GM12878 (cell line): ENCODE results near the gene PROSER3. TPM values are rescaled to one million over a fixed set of nuclear protein-coding genes. Genes with fewer than 3 reads are reported as not detected.
A peak's percentile ranks its signal among the peaks of the same experiment; 100 is the strongest.

ENCODE experiments used
- ATAC-seq: fragments of 200-7000 bp; cut with Tn5 transposase; 3 replicates; pipeline ENCODE4 v1.9.1; 2020; ENCODE audit warnings: mild to moderate bottlenecking, moderate library complexity
- BruUV-seq: library from RNA; stranded (reverse); fragments of 400-500 nt; replicated peaks from 2 replicates; lab custom pipeline; 2021; lab: Mats Ljungman, UMichigan
- CTCF ChIA-PET: fragments of 300-600 bp; sonication (Branson Sonifier 250); formaldehyde crosslinking; extraction: SDS; loops from one replicate; lab custom pipeline; 2021; ENCODE audit warnings: inconsistent platforms; lab: Yijun Ruan, JAX
- POLR2A ChIA-PET: fragments of 350-600 bp; formaldehyde crosslinking; extraction: SDS; loops from one replicate; lab custom pipeline; 2021; ENCODE audit warnings: inconsistent platforms; lab: Charles Lee
- RAD21 ChIA-PET: fragments of 300-600 bp; sonication (Branson Sonifier 250); formaldehyde crosslinking; loops from one replicate; lab custom pipeline; 2023; ENCODE audit warnings: antibody characterized with exemption; ENCODE audit not compliant: unreplicated experiment; lab: Charles Lee
- SMC1A ChIA-PET: fragments of 300-600 bp; sonication (Branson Sonifier 250); formaldehyde crosslinking; loops from one replicate; lab custom pipeline; 2023; ENCODE audit not compliant: unreplicated experiment, uncharacterized antibody; lab: Charles Lee
- DNase-seq: peaks from one replicate; pipeline ENCODE4 v3.0.0-alpha.2; 2011; ENCODE audit warnings: low read depth, low spot score
- FAIRE-seq: peaks from 3 replicates; lab custom pipeline; 2011; peaks lifted over from hg19 to GRCh38; lab: Jason Lieb, UNC
- H2AFZ ChIP-seq: 2 replicates; pipeline ENCODE4 v1.6.0; 2011; ENCODE audit warnings: low read depth, low read length, control low read depth; ENCODE audit not compliant: control insufficient read depth
- H3K27ac ChIP-seq: 2 replicates; pipeline ENCODE4 v1.5.1; 2011; ENCODE audit warnings: control low read depth; ENCODE audit not compliant: control insufficient read depth, insufficient read depth
- H3K27me3 ChIP-seq, 2 experiments: replicated peaks in 1 of 2; 2 replicates each; pipeline versions ENCODE4 v1.6.0 to v1.6.1; 2011; ENCODE audit warnings: low read length in 1 of 2; ENCODE audit not compliant: control insufficient read depth in 2 of 2, insufficient read depth in 2 of 2
- H3K36me3 ChIP-seq, 2 experiments: 2 replicates each; pipeline ENCODE4 v1.5.1; 2011; ENCODE audit warnings: low read length in 1 of 2; ENCODE audit not compliant: control insufficient read depth in 2 of 2, insufficient read depth in 2 of 2
- H3K4me1 ChIP-seq: 2 replicates; pipeline ENCODE4 v1.6.1; 2011; ENCODE audit warnings: mild to moderate bottlenecking, low read length, moderate library complexity, mixed read lengths; ENCODE audit not compliant: control insufficient read depth, insufficient read depth
- H3K4me2 ChIP-seq: 2 replicates; pipeline ENCODE4 v1.6.0; 2011; ENCODE audit warnings: control low read depth; ENCODE audit not compliant: control insufficient read depth, insufficient read depth
- H3K4me3 ChIP-seq: fragments of 200-600 bp; sonication (generic); 2 replicates; pipeline ENCODE4 v1.5.1; 2016
- H3K79me2 ChIP-seq: 2 replicates; pipeline ENCODE4 v1.6.0; 2011; ENCODE audit warnings: low read length; ENCODE audit not compliant: control insufficient read depth, insufficient read depth
- H3K9ac ChIP-seq: 2 replicates; pipeline ENCODE4 v1.8.0; 2011; ENCODE audit warnings: low read length, control low read depth, mixed read lengths; ENCODE audit not compliant: control insufficient read depth, insufficient read depth
- H3K9me3 ChIP-seq: replicated peaks from 3 replicates; pipeline ENCODE4 v1.5.1; 2011; ENCODE audit warnings: mild to moderate bottlenecking, low read length; ENCODE audit not compliant: control insufficient read depth, insufficient read depth
- H4K20me1 ChIP-seq: 2 replicates; pipeline ENCODE4 v1.6.0; 2011; ENCODE audit not compliant: control insufficient read depth, insufficient read depth
- HDAC2 ChIP-seq: fragments of 200-600 bp; sonication (generic); IDR thresholded peaks from 2 replicates; pipeline ENCODE4 v1.6.1; 2017
- KAT2A ChIP-seq: conservative IDR thresholded peaks from 2 replicates; pipeline ENCODE4 v1.6.1; 2011; ENCODE audit warnings: low read depth, low read length; ENCODE audit not compliant: control insufficient read depth
- MLLT1 ChIP-seq: fragments of 450-650 bp; IDR thresholded peaks from 2 replicates; pipeline ENCODE4 v1.6.1; 2016; ENCODE audit warnings: mild to moderate bottlenecking
- MTA2 ChIP-seq: fragments of 450-650 bp; IDR thresholded peaks from 2 replicates; pipeline ENCODE4 v1.6.1; 2016; ENCODE audit warnings: low read depth, mild to moderate bottlenecking, moderate library complexity
- POU2F2 ChIP-seq: IDR thresholded peaks from 3 replicates; pipeline ENCODE4 v1.6.1; 2011; ENCODE audit warnings: low read depth, mild to moderate bottlenecking, low read length, borderline replicate concordance
- RAD21 ChIP-seq: IDR thresholded peaks from 2 replicates; pipeline ENCODE4 v1.6.1; 2011; ENCODE audit warnings: mild to moderate bottlenecking, low read depth, low read length, moderate library complexity; ENCODE audit not compliant: insufficient read depth
- RCOR1 ChIP-seq: conservative IDR thresholded peaks from 2 replicates; pipeline ENCODE4 v1.6.1; 2012; ENCODE audit warnings: low read depth, low read length, improper control_type of control experiment
- RELA ChIP-seq: fragments of 450-650 bp; IDR thresholded peaks from 2 replicates; pipeline ENCODE4 v1.8.0; 2014; ENCODE audit warnings: borderline replicate concordance; ENCODE audit not compliant: partially characterized antibody
- REST ChIP-seq: IDR thresholded peaks from 2 replicates; pipeline ENCODE4 v1.6.1; 2012; ENCODE audit warnings: mild to moderate bottlenecking, low read depth, low read length
- SP1 ChIP-seq: IDR thresholded peaks from one replicate; pipeline ENCODE4 v1.6.1; 2011; ENCODE audit warnings: low read depth, low read length
- SUZ12 ChIP-seq: fragments of 200-600 bp; sonication (generic); IDR thresholded peaks from one replicate; pipeline ENCODE4 v1.6.1; 2018; ENCODE audit warnings: antibody characterized with exemption, mild to moderate bottlenecking; ENCODE audit not compliant: unreplicated experiment
- WGBS: methylation state at CpG from one replicate; pipeline ENCODE4 v1.1.6; 2016; ENCODE audit warnings: low lambda C conversion rate; ENCODE audit not compliant: insufficient replicate concordance, insufficient coverage; ENCODE audit errors: missing lambda C conversion rate; 5-methylcytosine and 5-hydroxymethylcytosine counted together
- in situ Hi-C: fragments of 300-500 bp; cut with MboI; formaldehyde crosslinking; loops from 9 replicates; pipeline ENCODE4 v1.14.3; 2018; ENCODE audit warnings: mixed read lengths
- intact Hi-C: fragments of 100-400 bp; cut with micrococcal nuclease; formaldehyde crosslinking; loops from one replicate; pipeline ENCODE4 v1.14.2; 2022; ENCODE audit not compliant: unreplicated experiment
- polyA plus RNA-seq, 11 experiments: library from polyadenylated mRNA; depleted of rRNA in 4 of 11; unstranded in 6 of 11; stranded (reverse) in 5 of 11; fragments of >200 nt; fragmentation: Nextera tagmentation in 4 of 11; fragmentation: Illumina TruSeq in 1 of 11; extraction: Ambion mirVana in 4 of 11; extraction: Trizol in 1 of 11; gene quantifications; 1 replicate in 1 of 11; 2 replicates in 10 of 11; pipeline versions ENCODE4 v1.2.1 to v1.2.3, GENCODE V29; 2011 to 2016; ENCODE audit warnings: inconsistent platforms in 2 of 11, missing spikeins in 2 of 11, low read depth in 1 of 11
- total RNA-seq, 4 experiments: library from RNA; depleted of rRNA in 3 of 4; stranded (reverse); fragments of >200 nt in 3 of 4; fragmentation: Illumina TruSeq in 1 of 4; extraction: Trizol in 1 of 4; gene quantifications; 2 replicates each; pipeline versions ENCODE4 v1.2.1 to v1.2.3, GENCODE V29; 2013 to 2021
- TF ChIP-seq, protein P1 (sequence below): IDR thresholded peaks from 2 replicates; pipeline ENCODE4 v1.6.1; 2012; ENCODE audit warnings: low read depth, low read length, improper control_type of control experiment
- TF ChIP-seq, protein P2 (sequence below): IDR thresholded peaks from 2 replicates; pipeline ENCODE4 v1.6.1; 2011; ENCODE audit warnings: low read depth, mild to moderate bottlenecking, low read length, moderate library complexity, borderline replicate concordance; ENCODE audit errors: extremely low read depth

The PROSER3 gene
- total and polyA plus RNA-seq, 10 of the 15 experiments (the other 5 are each of a cell fraction or from before 2014, with no cell fraction given): 0.85 to 25.1 (median 9.6) TPM

DNA sequence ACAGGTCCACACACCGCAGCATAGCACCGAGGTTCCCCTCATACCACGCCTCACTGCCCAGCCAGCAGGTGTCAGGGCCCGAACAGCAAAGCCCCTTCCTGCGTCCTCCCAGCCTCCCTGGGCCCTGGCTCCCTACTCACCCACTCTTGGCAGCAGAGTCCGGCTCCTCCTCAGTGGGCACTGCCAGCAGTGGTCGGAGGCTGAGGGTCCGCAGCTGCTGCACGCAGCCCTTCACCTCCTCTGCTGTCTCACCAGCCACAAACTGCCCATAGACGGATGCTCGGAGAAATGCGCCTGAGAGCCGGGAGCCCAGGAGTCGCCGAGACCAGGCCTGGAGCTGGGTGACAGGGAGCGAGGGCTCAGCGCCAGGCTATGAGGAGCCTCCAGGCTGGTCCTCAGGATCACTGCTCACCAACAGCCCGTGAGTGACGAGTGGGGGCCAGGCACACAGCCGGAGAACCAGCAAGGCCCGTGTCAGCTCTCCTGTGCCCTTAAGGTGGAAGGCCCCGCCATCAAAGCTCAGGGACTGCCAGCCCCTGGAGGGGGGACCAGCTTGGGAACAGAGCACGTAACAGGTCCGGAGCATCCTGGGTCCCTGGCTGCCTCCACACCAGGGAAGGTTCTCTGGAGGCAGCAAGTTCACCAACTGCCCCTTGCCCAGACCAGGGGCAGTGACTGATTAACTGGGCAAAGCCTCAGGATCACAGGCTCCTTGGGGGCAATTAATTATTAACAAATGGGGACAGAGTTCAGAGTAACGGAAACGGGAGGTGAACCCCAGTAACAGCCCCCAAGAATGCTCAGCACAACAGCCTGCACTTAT lies 54.5 kb downstream of the PROSER3 start, which contains the start of gene PRODH2:
Gene PRODH2, minus strand, starts transcription at position 626 of the 823 bp plus-strand sequence. Its CDS starts 40 bp downstream, at position 586.
- no peak within 1 kb of the TSS for H2AFZ ChIP-seq
- H3K36me3 ChIP-seq: no peaks in the 10 kb centered on the region
- H3K79me2 ChIP-seq: no peaks in the 10 kb centered on the region
- SMC1A ChIA-PET: no interaction called here
- H4K20me1 ChIP-seq: no peaks in the 10 kb centered on the region
- no peak within 1 kb of the TSS for H3K4me2 ChIP-seq
- H3K4me3 ChIP-seq: no peak within 1 kb of the TSS
- 46% methylated on average over 26 of the region's 26 CpGs for WGBS
- peak; percentile 31; the same call in 1 of the 3 replicates for ATAC-seq
- no peaks in the 10 kb centered on the region for H3K9me3 ChIP-seq
- POLR2A ChIA-PET: interaction anchor here (0.8 kb wide), 1 partner anchor 10 kb away, joined by 3 read pairs; no protein-coding TSS in a partner anchor
- RAD21 ChIA-PET: no interaction called here
- H3K9ac ChIP-seq: no peak within 1 kb of the TSS
- no TSS peak for BruUV-seq
- H3K4me1 ChIP-seq: no peaks in the 10 kb centered on the region
- CTCF ChIA-PET: interaction anchor here (1.8 kb wide), 1 partner anchor 120 kb away, joined by 7 read pairs; no protein-coding TSS in a partner anchor
- in situ Hi-C loops (no loop called here), intact Hi-C loops (no loop called here)
- no peak within 1 kb of the TSS for H3K27ac ChIP-seq
- no peak for FAIRE-seq
- H3K27me3 ChIP-seq: no peaks in the 10 kb centered on the region
- DNase-seq: no peak
- TF ChIP-seq POU2F2 (no peak), REST (no peak), RCOR1 (no peak), RELA (no peak), SUZ12 (no peak), SP1 (no peak), KAT2A (no peak), MTA2 (no peak), MLLT1 (no peak), HDAC2 (no peak), RAD21 (no peak)
- TF ChIP-seq, protein P1, sequence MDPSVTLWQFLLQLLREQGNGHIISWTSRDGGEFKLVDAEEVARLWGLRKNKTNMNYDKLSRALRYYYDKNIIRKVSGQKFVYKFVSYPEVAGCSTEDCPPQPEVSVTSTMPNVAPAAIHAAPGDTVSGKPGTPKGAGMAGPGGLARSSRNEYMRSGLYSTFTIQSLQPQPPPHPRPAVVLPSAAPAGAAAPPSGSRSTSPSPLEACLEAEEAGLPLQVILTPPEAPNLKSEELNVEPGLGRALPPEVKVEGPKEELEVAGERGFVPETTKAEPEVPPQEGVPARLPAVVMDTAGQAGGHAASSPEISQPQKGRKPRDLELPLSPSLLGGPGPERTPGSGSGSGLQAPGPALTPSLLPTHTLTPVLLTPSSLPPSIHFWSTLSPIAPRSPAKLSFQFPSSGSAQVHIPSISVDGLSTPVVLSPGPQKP: no peak
- TF ChIP-seq, protein P2, sequence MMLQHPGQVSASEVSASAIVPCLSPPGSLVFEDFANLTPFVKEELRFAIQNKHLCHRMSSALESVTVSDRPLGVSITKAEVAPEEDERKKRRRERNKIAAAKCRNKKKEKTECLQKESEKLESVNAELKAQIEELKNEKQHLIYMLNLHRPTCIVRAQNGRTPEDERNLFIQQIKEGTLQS: no peak
